Measurements from ENCODE around the gene TANC1. TPM values are rescaled to one million over a fixed set of nuclear protein-coding genes. Genes with fewer than 3 reads are reported as not detected.

Gene TANC1
- total RNA-seq, 2 experiments from 2014 or later, result 0.41 to 0.47 TPM

GRCh38 chr2:159130302-159130701 lies 161.9 kb downstream of the TANC1 start:
- Mint-ChIP-seq H3K4me3 (no peak overlapping the region), H3K4me1 (ENCODE audit: low read depth) (peaks cover 10% of the 10 kb centered on the region), H3K27me3 (no peaks in the 10 kb centered on the region), H3K27ac (no peak overlapping the region), H3K9me3 (no peaks in the 10 kb centered on the region), H3K36me3 (ENCODE audit: low read depth) (no peaks in the 10 kb centered on the region)
- TF ChIP-seq CTCF (IDR thresholded peaks at IDR 0.05), result no peak
- intact Hi-C loops (cut with DNase I, micrococcal nuclease), result loop anchor here (5.0 to 10.0 kb wide), 2 partner anchors 677 to 794 kb away; no protein-coding TSS in a partner anchor
- no peak for DNase-seq
- Histone ChIP-seq H3K9me3 (ENCODE audit: control insufficient read depth in 1 of 2, insufficient read depth in 1 of 2, low read length in 2 of 2) (no peaks in the 10 kb centered on the region), H3K4me1 (ENCODE audit: insufficient read depth, low read length) (peaks cover 3% of the 10 kb centered on the region), H3K27ac (ENCODE audit: low read depth in 1 of 2, low read length in 2 of 2) (no peak overlapping the region), H3K27me3 (ENCODE audit: control insufficient read depth in 1 of 2, insufficient read depth in 2 of 2, low read length in 2 of 2) (no peaks in the 10 kb centered on the region), H3K36me3 (ENCODE audit: insufficient read depth, low read length) (no peaks in the 10 kb centered on the region), H3K4me3 (ENCODE audit: low read length) (no peak overlapping the region)
- ChIA-PET CTCF (interaction anchor here (0.5 to 1.3 kb wide), 2 partner anchors 12 to 13 kb away, joined by 3 to 4 read pairs; no protein-coding TSS in a partner anchor), POLR2A (interaction anchor here (1.3 kb wide), 1 partner anchor 12 kb away, joined by 4 read pairs; no protein-coding TSS in a partner anchor)
- ATAC-seq (ENCODE audit: poor library complexity), result no peak

GRCh38 chr2:159131267-159131913 lies 162.9 kb downstream of the TANC1 start:
- Histone ChIP-seq H3K4me1 (ENCODE audit: insufficient read depth, low read length) (peaks cover 2% of the 10 kb centered on the region), H3K27ac (ENCODE audit: low read depth in 1 of 2, low read length in 2 of 2) (no peak overlapping the region), H3K36me3 (ENCODE audit: insufficient read depth, low read length) (no peaks in the 10 kb centered on the region), H3K9me3 (ENCODE audit: control insufficient read depth in 1 of 2, insufficient read depth in 1 of 2, low read length in 2 of 2) (no peaks in the 10 kb centered on the region), H3K27me3 (ENCODE audit: control insufficient read depth in 1 of 2, insufficient read depth in 2 of 2, low read length in 2 of 2) (no peaks in the 10 kb centered on the region), H3K4me3 (ENCODE audit: low read length) (no peak overlapping the region)
- no peak for TF ChIP-seq CTCF (IDR thresholded peaks at IDR 0.05)
- ATAC-seq (ENCODE audit: poor library complexity) (no peak), DNase-seq (no peak)
- Mint-ChIP-seq H3K9me3 (no peaks in the 10 kb centered on the region), H3K4me3 (no peak overlapping the region), H3K4me1 (ENCODE audit: low read depth) (peaks cover 4% of the 10 kb centered on the region), H3K27ac (no peak overlapping the region), H3K36me3 (ENCODE audit: low read depth) (no peaks in the 10 kb centered on the region), H3K27me3 (no peaks in the 10 kb centered on the region)
- POLR2A ChIA-PET, result no interaction called here
- CTCF ChIA-PET, result no interaction called here
- intact Hi-C loops (cut with DNase I, micrococcal nuclease), result loop anchor here (5.0 to 10.0 kb wide), 2 partner anchors 676 to 793 kb away; no protein-coding TSS in a partner anchor

- Mint-ChIP-seq H3K27ac (no peak overlapping the region), H3K9me3 (no peaks in the 10 kb centered on the region), H3K36me3 (ENCODE audit: low read depth) (no peaks in the 10 kb centered on the region), H3K4me3 (no peak overlapping the region), H3K27me3 (no peaks in the 10 kb centered on the region), H3K4me1 (ENCODE audit: low read depth) (peaks cover 4% of the 10 kb centered on the region)
- CTCF ChIA-PET, result no interaction called here
- no peaks in the 10 kb centered on the region for H3K27me3 ChIP-seq (ENCODE audit: control insufficient read depth in 1 of 2, insufficient read depth in 2 of 2, low read length in 2 of 2)
- H3K36me3 ChIP-seq (ENCODE audit: insufficient read depth, low read length), result no peaks in the 10 kb centered on the region
- H3K4me3 ChIP-seq (ENCODE audit: low read length), result no peak overlapping the region
- POLR2A ChIA-PET, result no interaction called here
- TF ChIP-seq CTCF (IDR thresholded peaks at IDR 0.05), result no peak
- H3K4me1 ChIP-seq (ENCODE audit: insufficient read depth, low read length), result peaks cover 2% of the 10 kb centered on the region
- no peaks in the 10 kb centered on the region for H3K9me3 ChIP-seq (ENCODE audit: control insufficient read depth in 1 of 2, insufficient read depth in 1 of 2, low read length in 2 of 2)
- DNase-seq, result no peak
- H3K27ac ChIP-seq (ENCODE audit: low read depth in 1 of 2, low read length in 2 of 2), result no peak overlapping the region
- ATAC-seq (ENCODE audit: poor library complexity), result no peak
- intact Hi-C loops (cut with DNase I, micrococcal nuclease), result loop anchor here (5.0 to 10.0 kb wide), 2 partner anchors 675 to 793 kb away; no protein-coding TSS in a partner anchor
Measured at GRCh38 chr2:159131914-159132281, 163.5 kb downstream of the TANC1 start.

Data from CD4-positive, alpha-beta T cell (primary cell).